HG03378 (cell line): ENCODE data around the gene MACROD1.

Experiments used
- ATAC-seq: cut with Tn5 transposase; IDR thresholded peaks from one replicate; pipeline ENCODE4 v1.9.1; 2021; ENCODE audit warnings: mild to moderate bottlenecking, moderate library complexity; ENCODE audit not compliant: unreplicated experiment

Gene MACROD1

GRCh38 chr11:64152841-64153691 is 12.8 kb downstream of the MACROD1 start:
- no peak for ATAC-seq

- ATAC-seq, result no peak
Observed at GRCh38 chr11:64151337-64151736, 14.6 kb downstream of the MACROD1 start.

GRCh38 chr11:64150481-64151239 is 15.3 kb downstream of the MACROD1 start:
- ATAC-seq, result no peak

GRCh38 chr11:64150051-64150450 is 15.9 kb downstream of the MACROD1 start:
- no peak for ATAC-seq

- ATAC-seq, result no peak
Observed at GRCh38 chr11:64148917-64149617, 16.8 kb downstream of the MACROD1 start.

- no peak for ATAC-seq
Observed at GRCh38 chr11:64148226-64148916, 17.5 kb downstream of the MACROD1 start.

- no peak for ATAC-seq
Observed at GRCh38 chr11:64146036-64146955, 19.6 kb downstream of the MACROD1 start.

- no peak for ATAC-seq
Observed at GRCh38 chr11:64144587-64145472, 21.1 kb downstream of the MACROD1 start.

- no peak for ATAC-seq
Observed at GRCh38 chr11:64141081-64141783, 24.7 kb downstream of the MACROD1 start.

GRCh38 chr11:64140082-64140481 is 25.8 kb downstream of the MACROD1 start:
- no peak for ATAC-seq

GRCh38 chr11:64139049-64139448 is 26.9 kb downstream of the MACROD1 start:
- no peak for ATAC-seq

GRCh38 chr11:64138398-64138797 is 27.5 kb downstream of the MACROD1 start:
- ATAC-seq, result no peak

- ATAC-seq, result no peak
Observed at GRCh38 chr11:64136765-64137441, 29.0 kb downstream of the MACROD1 start.

GRCh38 chr11:64135711-64136110 is 30.2 kb downstream of the MACROD1 start:
- ATAC-seq, result no peak

- ATAC-seq, result no peak
Observed at GRCh38 chr11:64134963-64135362, 30.9 kb downstream of the MACROD1 start.

- no peak for ATAC-seq
Observed at GRCh38 chr11:64132982-64133705, 32.8 kb downstream of the MACROD1 start.

GRCh38 chr11:64132191-64132771 is 33.6 kb downstream of the MACROD1 start:
- no peak for ATAC-seq
